Mucosa of rectum (tissue), 2 donors: Measurements from ENCODE around the gene YTHDC2.

Source experiments
- H3K27ac ChIP-seq, 2 donors: one replicate each; pipeline ENCODE4 v1.7.0; 2013; ENCODE audit warnings: inconsistent platforms in 2 of 2, low read depth in 2 of 2, low read length in 2 of 2
- H3K27me3 ChIP-seq, 2 donors: one replicate each; pipeline ENCODE4 v1.7.0; 2013; ENCODE audit warnings: low read length in 2 of 2; ENCODE audit not compliant: control insufficient read depth in 2 of 2, insufficient read depth in 2 of 2
- H3K36me3 ChIP-seq, 2 donors: one replicate each; pipeline ENCODE4 v1.7.0; 2013; ENCODE audit warnings: low read length in 2 of 2; ENCODE audit not compliant: control insufficient read depth in 2 of 2, insufficient read depth in 2 of 2
- H3K4me1 ChIP-seq, 2 donors: one replicate each; pipeline ENCODE4 v1.7.0; 2013; ENCODE audit warnings: low read length in 2 of 2, mild to moderate bottlenecking in 1 of 2; ENCODE audit not compliant: control insufficient read depth in 2 of 2, insufficient read depth in 2 of 2
- H3K4me3 ChIP-seq, 2 donors: one replicate each; pipeline ENCODE4 v1.7.0; 2013; ENCODE audit warnings: low read length in 2 of 2
- H3K9ac ChIP-seq, 2 donors: one replicate each; pipeline ENCODE4 v1.7.0; 2013; ENCODE audit warnings: low read length in 2 of 2, low read depth in 1 of 2, mild to moderate bottlenecking in 1 of 2
- H3K9me3 ChIP-seq, 2 donors: one replicate each; pipeline ENCODE4 v1.7.0; 2013; ENCODE audit warnings: low read length in 2 of 2; ENCODE audit not compliant: control insufficient read depth in 2 of 2
- donor health status: healthy.
- donor health status: Normal muscosa, but diverticular disease.

The YTHDC2 gene

GRCh38 chr5:113513384-113514288, at the start of gene YTHDC2:
Gene YTHDC2 (plus strand): TSS chr5:113513694. CDS start chr5:113513896, 202 bp downstream.
- H3K4me1 ChIP-seq = peaks cover 3 to 4% of the 10 kb centered on the region in 2 donors
- H3K9me3 ChIP-seq = no peaks in the 10 kb centered on the region
- H3K9ac ChIP-seq = peak within 1 kb of the TSS; percentile 79 to 93
- H3K36me3 ChIP-seq = peaks cover 0 to 6% of the 10 kb centered on the region in 2 donors
- H3K4me3 ChIP-seq = peak within 1 kb of the TSS; percentile 84 to 90
- peak within 1 kb of the TSS; percentile 88 to 90 for H3K27ac ChIP-seq
- no peaks in the 10 kb centered on the region for H3K27me3 ChIP-seq

- H3K4me3 ChIP-seq = no peak overlapping the region
- H3K27me3 ChIP-seq = no peaks in the 10 kb centered on the region
- H3K36me3 ChIP-seq = no peaks in the 10 kb centered on the region
- H3K27ac ChIP-seq = no peak overlapping the region
- H3K9me3 ChIP-seq = no peaks in the 10 kb centered on the region
- H3K9ac ChIP-seq = no peak overlapping the region
- H3K4me1 ChIP-seq = no peaks in the 10 kb centered on the region
These were observed 39.3 kb upstream of the YTHDC2 start for GRCh38 chr5:113474100-113474728.

GRCh38 chr5:113478691-113479090, 34.8 kb upstream of the YTHDC2 start:
- Histone ChIP-seq H3K36me3 (no peaks in the 10 kb centered on the region), H3K4me1 (no peaks in the 10 kb centered on the region), H3K4me3 (no peak overlapping the region), H3K9ac (no peak overlapping the region), H3K27me3 (no peaks in the 10 kb centered on the region), H3K9me3 (no peaks in the 10 kb centered on the region), H3K27ac (no peak overlapping the region)

- H3K36me3 ChIP-seq = no peaks in the 10 kb centered on the region
- no peak overlapping the region for H3K4me3 ChIP-seq
- no peaks in the 10 kb centered on the region for H3K4me1 ChIP-seq
- no peak overlapping the region for H3K9ac ChIP-seq
- no peaks in the 10 kb centered on the region for H3K9me3 ChIP-seq
- no peak overlapping the region for H3K27ac ChIP-seq
- peaks cover 0 to 3% of the 10 kb centered on the region in 2 donors for H3K27me3 ChIP-seq
These were observed 33.3 kb upstream of the YTHDC2 start for GRCh38 chr5:113480243-113480642.

GRCh38 chr5:113487416-113487780, 26.1 kb upstream of the YTHDC2 start:
- Histone ChIP-seq H3K36me3 (no peaks in the 10 kb centered on the region), H3K4me3 (peak overlapping the region; percentile 63 to 72), H3K27ac (no peak overlapping the region), H3K27me3 (peaks cover 27 to 31% of the 10 kb centered on the region in 2 donors), H3K4me1 (peaks cover 5 to 9% of the 10 kb centered on the region in 2 donors), H3K9ac (peak overlapping the region in 1 of 2 donors; percentile 36), H3K9me3 (peaks cover 5 to 7% of the 10 kb centered on the region in 2 donors)

GRCh38 chr5:113487781-113488644, 25.5 kb upstream of the YTHDC2 start, which contains the start of gene MCC:
Gene MCC (minus strand): TSS chr5:113488453.
- Histone ChIP-seq H3K36me3 (no peaks in the 10 kb centered on the region), H3K27me3 (peaks cover 27 to 31% of the 10 kb centered on the region in 2 donors), H3K27ac (no peak within 1 kb of the TSS), H3K9ac (peak within 1 kb of the TSS; percentile 3 to 36), H3K4me1 (peaks cover 5 to 9% of the 10 kb centered on the region in 2 donors), H3K4me3 (peak within 1 kb of the TSS; percentile 63 to 72), H3K9me3 (peaks cover 5 to 7% of the 10 kb centered on the region in 2 donors)

- H3K27ac ChIP-seq = no peak overlapping the region
- H3K4me3 ChIP-seq = peak overlapping the region; percentile 63 to 72
- H3K9me3 ChIP-seq = peaks cover 5 to 7% of the 10 kb centered on the region in 2 donors
- H3K9ac ChIP-seq = peak overlapping the region in 1 of 2 donors; percentile 3
- peaks cover 5 to 9% of the 10 kb centered on the region in 2 donors for H3K4me1 ChIP-seq
- H3K27me3 ChIP-seq = peaks cover 27 to 31% of the 10 kb centered on the region in 2 donors
- no peaks in the 10 kb centered on the region for H3K36me3 ChIP-seq
These were observed 24.8 kb upstream of the YTHDC2 start for GRCh38 chr5:113488645-113489184.

GRCh38 chr5:113489299-113489698, 24.2 kb upstream of the YTHDC2 start:
- H3K27me3 ChIP-seq = peaks cover 27 to 31% of the 10 kb centered on the region in 2 donors
- no peak overlapping the region for H3K27ac ChIP-seq

GRCh38 chr5:113490317-113490716, 23.2 kb upstream of the YTHDC2 start:
- Histone ChIP-seq H3K27me3 (peaks cover 27 to 28% of the 10 kb centered on the region in 2 donors), H3K9ac (no peak overlapping the region), H3K4me1 (peaks cover 5 to 9% of the 10 kb centered on the region in 2 donors), H3K9me3 (peaks cover 5 to 7% of the 10 kb centered on the region in 2 donors), H3K36me3 (no peaks in the 10 kb centered on the region), H3K27ac (no peak overlapping the region), H3K4me3 (no peak overlapping the region)

More at GRCh38 chr5:113489299-113489698, 24.2 kb upstream of the YTHDC2 start:
- no peaks in the 10 kb centered on the region for H3K36me3 ChIP-seq
- H3K4me3 ChIP-seq = no peak overlapping the region
- H3K4me1 ChIP-seq = peaks cover 5 to 9% of the 10 kb centered on the region in 2 donors
- no peak overlapping the region for H3K9ac ChIP-seq
- peaks cover 5 to 7% of the 10 kb centered on the region in 2 donors for H3K9me3 ChIP-seq
